Heart left ventricle (tissue), 16 donors: ENCODE results near the gene LMTK3. TPM values are rescaled to one million over a fixed set of nuclear protein-coding genes. Genes with fewer than 3 reads are reported as not detected.
A peak's percentile ranks its signal among the peaks of the same experiment; 100 is the strongest.

Experiments used
- ATAC-seq, 4 donors: fragments of 200-7000 bp; cut with Tn5 transposase; one replicate each; pipeline ENCODE4 v1.9.1; 2020 to 2022; ENCODE audit warnings: moderate library complexity in 4 of 4, mild to moderate bottlenecking in 3 of 4, moderate number of reproducible peaks in 1 of 4
- DNase-seq, 5 donors: peaks; one replicate each; pipeline ENCODE4 v3.0.0-alpha.2; 2020
- H3K27ac ChIP-seq, 12 donors: fragments of 200-600 bp; sonication (generic) in 4 of 12; one replicate each; pipeline versions ENCODE4 v1.5.0 to v1.8.0; 2016 to 2022; ENCODE audit warnings: mild to moderate bottlenecking in 2 of 12
- H3K27me3 ChIP-seq, 9 donors: fragments of 200-600 bp; sonication (generic) in 2 of 9; one replicate each; pipeline versions ENCODE4 v1.5.1 to v1.8.0; 2016 to 2022; ENCODE audit warnings: mild to moderate bottlenecking in 3 of 9
- H3K36me3 ChIP-seq, 9 donors: fragments of 200-600 bp; sonication (generic) in 2 of 9; one replicate each; pipeline versions ENCODE4 v1.5.0 to v1.8.0; 2018 to 2022; ENCODE audit warnings: mild to moderate bottlenecking in 2 of 9
- H3K4me1 ChIP-seq, 12 donors: fragments of 200-600 bp; sonication (generic) in 4 of 12; one replicate each; pipeline versions ENCODE4 v1.5.0 to v1.8.0; 2016 to 2022; ENCODE audit warnings: mild to moderate bottlenecking in 3 of 12
- H3K4me3 ChIP-seq, 12 donors: fragments of 200-600 bp; sonication (generic) in 4 of 12; one replicate each; pipeline versions ENCODE4 v1.5.0 to v1.8.0; 2017 to 2022; ENCODE audit warnings: mild to moderate bottlenecking in 9 of 12, moderate library complexity in 4 of 12
- H3K9me3 ChIP-seq, 12 donors: fragments of 200-600 bp; sonication (generic) in 4 of 12; one replicate each; pipeline versions ENCODE4 v1.5.0 to v1.8.0; 2016 to 2022; ENCODE audit warnings: mild to moderate bottlenecking in 1 of 12
- POLR2A ChIP-seq, 2 donors: fragments of 450-650 bp; IDR thresholded peaks; one replicate each; pipeline ENCODE4 v1.6.1; 2017; ENCODE audit warnings: antibody characterized with exemption in 2 of 2, mild to moderate bottlenecking in 2 of 2, moderate library complexity in 2 of 2
- WGBS, 4 donors: extraction: QIAGEN DNeasy Blood & Tissue Kit in 2 of 4; methylation state at CpG; one replicate each; pipeline versions ENCODE4 v1.1.5 to v1.1.7; 2013 to 2018; 5-methylcytosine and 5-hydroxymethylcytosine counted together
- intact Hi-C, 10 donors: fragments of 100-400 bp; cut with DNase I; formaldehyde crosslinking; loops; one replicate each; pipeline versions ENCODE4 v1.11.1 to v1.14.2; 2022
- polyA plus RNA-seq, 2 donors: library from polyadenylated mRNA; stranded (reverse); fragments of 200-250 nt; gene quantifications; one replicate each; pipeline ENCODE4 v1.2.3, GENCODE V29; 2013
- total RNA-seq, 9 donors: library from RNA; depleted of rRNA in 2 of 9; stranded (reverse); fragments of >200 nt in 2 of 9; fragmentation: NEBNext Ultra II Directional in 3 of 9; extraction: Animal tissue kit (Norgen Biotek cat#: 25700) in 3 of 9; gene quantifications; one replicate each; pipeline versions ENCODE4 v1.1.0 to v1.2.4, GENCODE V29; 2016 to 2023
- TF ChIP-seq, protein P1 (sequence below), 12 donors: fragments of 200-600 bp; sonication (generic) in 4 of 12; IDR thresholded peaks; one replicate each; pipeline versions ENCODE4 v1.5.0 to v1.8.0; 2018 to 2022; ENCODE audit warnings: antibody characterized with exemption in 12 of 12, mild to moderate bottlenecking in 5 of 12
- donor health status: ischemic (EF 13 %, LVEDD 7.1; RV severe dilation, severe dysfunction).
- donor health status: healthy with polysubstance abuse.
- donor health status: DM: no; HTN: yes; CAD: no.
- donor health status: DM: no; HTN: no; CAD: no.
- donor health status: ischemic (EF 25% LVEDD 6.9; RV normal size, moderate dysfunction).
- donor health status: ischemic (EF 25% LVEDD 5.7; RV mildly dilated, moderate dysfunction).
- donor health status: healthy.
- donor health status: DM: yes; HTN: yes; CAD: no.
- donor health status: ischemic (EF 35%, LVEDD 5.7; RV mildly dilated, moderate dysfunction).
- donor health status: nonischemic (EF 11% LVEDD 7.7; RV severe dilation, severe dysfunction).
- donor health status: DM: yes; HTN: yes; CAD: no.
- donor health status: PGD.
- donor health status: ischemic (EF 29% LVEDD 5.4; RV normal size, mild dysfunction).
- donor health status: nonischemic (EF 23%, LVEDD 6.1; RV moderate dilation, normal function).

LMTK3 gene
- total and polyA plus RNA-seq, 11 donors: 0.19 to 1.9 (median 1.3) TPM

DNA sequence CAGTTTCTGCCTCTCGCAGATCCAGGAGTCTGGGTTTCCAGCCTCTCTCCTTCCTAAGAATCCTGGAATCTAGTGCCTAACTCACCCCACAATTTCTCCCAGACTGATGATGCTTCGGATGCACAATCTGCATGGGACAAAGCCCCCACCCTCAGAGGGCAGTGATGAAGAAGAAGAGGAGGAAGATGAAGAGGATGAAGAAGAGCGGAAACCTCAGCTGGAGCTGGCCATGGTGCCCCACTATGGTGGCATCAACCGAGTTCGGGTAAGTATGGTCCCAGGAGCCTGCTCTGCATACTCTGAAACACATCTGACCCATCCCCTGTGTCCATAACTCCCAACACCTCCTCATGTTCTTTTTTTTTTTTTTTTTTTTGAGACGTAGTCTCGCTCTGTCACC, 65.1 kb downstream of the LMTK3 start:
- H3K36me3 ChIP-seq: peaks cover 0 to 47% (median 43%) of the 10 kb centered on the region in 9 donors
- TF ChIP-seq, protein P1, sequence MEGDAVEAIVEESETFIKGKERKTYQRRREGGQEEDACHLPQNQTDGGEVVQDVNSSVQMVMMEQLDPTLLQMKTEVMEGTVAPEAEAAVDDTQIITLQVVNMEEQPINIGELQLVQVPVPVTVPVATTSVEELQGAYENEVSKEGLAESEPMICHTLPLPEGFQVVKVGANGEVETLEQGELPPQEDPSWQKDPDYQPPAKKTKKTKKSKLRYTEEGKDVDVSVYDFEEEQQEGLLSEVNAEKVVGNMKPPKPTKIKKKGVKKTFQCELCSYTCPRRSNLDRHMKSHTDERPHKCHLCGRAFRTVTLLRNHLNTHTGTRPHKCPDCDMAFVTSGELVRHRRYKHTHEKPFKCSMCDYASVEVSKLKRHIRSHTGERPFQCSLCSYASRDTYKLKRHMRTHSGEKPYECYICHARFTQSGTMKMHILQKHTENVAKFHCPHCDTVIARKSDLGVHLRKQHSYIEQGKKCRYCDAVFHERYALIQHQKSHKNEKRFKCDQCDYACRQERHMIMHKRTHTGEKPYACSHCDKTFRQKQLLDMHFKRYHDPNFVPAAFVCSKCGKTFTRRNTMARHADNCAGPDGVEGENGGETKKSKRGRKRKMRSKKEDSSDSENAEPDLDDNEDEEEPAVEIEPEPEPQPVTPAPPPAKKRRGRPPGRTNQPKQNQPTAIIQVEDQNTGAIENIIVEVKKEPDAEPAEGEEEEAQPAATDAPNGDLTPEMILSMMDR (IDR thresholded peaks at IDR 0.05): no peak
- no peak for TF ChIP-seq POLR2A (IDR thresholded peaks at IDR 0.05)
- peak overlapping the region in 2 of 12 donors; percentile 86 to 88 for H3K27ac ChIP-seq
- H3K4me3 ChIP-seq: peak overlapping the region; percentile 60 to 98 (median 89)
- 80 to 84% (median 82%) methylated on average over 6 to 7 of the region's 7 CpGs for WGBS, 4 donors
- intact Hi-C loops: loop anchor here in 3 of 10 donors (2.0 to 5.0 kb wide), 3 partner anchors 22 to 124 kb away; partner anchors contain the start of genes CYTH2 (in 1 of the 3), GRIN2D (in 1 of the 3) and KDELR1 (in 1 of the 3)
- no peaks in the 10 kb centered on the region for H3K9me3 ChIP-seq
- ATAC-seq: no peak
- DNase-seq: no peak
- H3K4me1 ChIP-seq: peaks cover 0 to 27% (median 19%) of the 10 kb centered on the region in 12 donors
- H3K27me3 ChIP-seq: peaks cover 4 to 20% (median 11%) of the 10 kb centered on the region in 9 donors

DNA sequence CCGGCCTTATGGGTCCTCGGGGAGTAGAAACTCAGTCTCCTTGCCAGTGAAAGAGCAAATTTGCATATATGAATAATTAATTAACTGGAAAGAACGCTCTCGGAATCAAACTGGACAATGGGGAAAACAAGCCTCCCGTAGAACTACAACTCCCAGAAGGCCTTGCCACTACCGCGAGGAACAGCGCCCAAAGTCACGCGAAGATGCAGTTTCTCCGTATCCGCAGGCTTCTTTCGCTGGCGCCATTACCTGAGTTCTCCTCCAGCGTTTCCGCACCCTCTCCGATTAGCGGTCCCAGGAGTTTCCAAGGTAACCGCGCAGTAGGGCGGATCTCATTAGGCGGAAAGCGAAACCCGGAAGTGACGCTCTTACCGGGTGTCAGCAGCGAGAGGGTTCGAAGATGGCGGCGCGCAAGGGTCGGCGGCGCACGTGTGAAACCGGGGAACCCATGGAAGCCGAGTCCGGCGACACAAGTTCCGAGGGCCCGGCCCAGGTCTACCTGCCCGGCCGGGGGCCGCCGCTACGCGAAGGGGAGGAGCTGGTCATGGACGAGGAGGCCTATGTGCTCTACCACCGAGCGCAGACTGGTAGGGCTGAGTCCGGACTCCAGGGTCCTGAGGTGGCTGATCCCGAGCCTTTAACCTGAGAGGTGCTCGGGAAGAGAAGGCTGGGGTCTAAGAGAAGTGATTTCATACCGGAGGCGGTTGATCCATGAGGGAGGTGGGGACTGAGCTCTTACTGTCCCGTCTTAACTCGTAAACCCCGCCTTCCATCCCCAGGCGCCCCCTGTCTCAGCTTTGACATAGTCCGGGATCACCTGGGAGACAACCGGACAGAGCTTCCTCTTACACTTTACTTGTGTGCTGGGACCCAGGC, 65.8 kb downstream of the LMTK3 start, which contains the start of gene GRWD1:
Gene GRWD1, plus strand, starts transcription at position 378 of the 876 bp plus-strand sequence. Its CDS starts 23 bp downstream, at position 401.
- DNase-seq: peak; percentile 88 to 93 (median 91)
- Histone ChIP-seq H3K27ac (peak within 1 kb of the TSS; percentile 12 to 94 (median 88)), H3K9me3 (no peaks in the 10 kb centered on the region), H3K4me1 (peaks cover 0 to 27% (median 19%) of the 10 kb centered on the region in 12 donors), H3K4me3 (peak within 1 kb of the TSS; percentile 60 to 98 (median 89)), H3K36me3 (peaks cover 0 to 39% (median 36%) of the 10 kb centered on the region in 9 donors), H3K27me3 (peaks cover 4 to 28% (median 15%) of the 10 kb centered on the region in 9 donors)
- 0 to 1% (median 0%) methylated on average over 35 to 61 of the region's 61 CpGs for WGBS, 4 donors
- intact Hi-C loops: loop anchor here in 4 of 10 donors (1.0 to 5.0 kb wide), 6 partner anchors 22 to 124 kb away; partner anchors contain the start of genes KDELR1 (in 2 of the 4), CYTH2 (in 1 of the 4) and GRIN2D (in 1 of the 4)
- TF ChIP-seq POLR2A (IDR thresholded peaks at IDR 0.05): peak in 1 of 2 donors; percentile 47
- TF ChIP-seq, protein P1 (IDR thresholded peaks at IDR 0.05): peak in 2 of 12 donors; percentile 3 to 7
- ATAC-seq: peak; percentile 88 to 95 (median 91)

DNA sequence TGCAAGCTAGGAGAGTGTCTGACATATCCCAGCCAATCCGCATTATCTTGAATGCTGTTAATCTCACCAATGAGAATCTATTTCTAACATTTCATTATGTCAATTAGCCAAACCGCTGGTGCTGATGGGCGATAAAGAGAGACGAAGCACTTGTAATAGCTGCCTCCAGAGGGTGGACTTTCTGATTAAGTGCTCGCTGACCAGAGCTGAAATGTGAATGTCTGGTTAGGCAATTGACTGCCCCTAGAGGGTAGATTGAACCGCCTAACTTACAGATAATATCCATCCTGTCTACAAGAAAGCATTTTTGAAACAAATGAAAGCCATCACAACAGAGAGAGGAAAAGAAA, 66.4 kb downstream of the LMTK3 start:
- ATAC-seq (peak; percentile 57 to 78 (median 76)), DNase-seq (peak in 1 of 5 donors; percentile 50)
- no peak for TF ChIP-seq POLR2A (IDR thresholded peaks at IDR 0.05)
- TF ChIP-seq, protein P1 (IDR thresholded peaks at IDR 0.05): peak; percentile 19 to 72 (median 36)
- peak overlapping the region; percentile 12 to 94 (median 88) for H3K27ac ChIP-seq
- intact Hi-C loops: loop anchor here in 4 of 10 donors (1.0 to 5.0 kb wide), 5 partner anchors 23 to 123 kb away; partner anchors contain the start of genes KDELR1 (in 2 of the 4) and GRIN2D (in 1 of the 4)
- no peaks in the 10 kb centered on the region for H3K9me3 ChIP-seq
- 2 to 6% (median 4%) methylated on average over 6 of the region's 6 CpGs for WGBS, 4 donors
- peaks cover 0 to 33% (median 29%) of the 10 kb centered on the region in 9 donors for H3K36me3 ChIP-seq
- peaks cover 0 to 27% (median 19%) of the 10 kb centered on the region in 12 donors for H3K4me1 ChIP-seq
- peaks cover 4 to 29% (median 15%) of the 10 kb centered on the region in 9 donors for H3K27me3 ChIP-seq
- peak overlapping the region; percentile 60 to 98 (median 89) for H3K4me3 ChIP-seq
